GM19468 (cell line): ENCODE results near the gene NAT8.
"Not testable (repeated sequence)": the region's sequence is repeated elsewhere in the genome, so short reads cannot be mapped to it uniquely, and the experiment has no call there.

Experiments used
- ATAC-seq: cut with Tn5 transposase; IDR thresholded peaks from one replicate; pipeline ENCODE4 v1.9.1; 2021; ENCODE audit warnings: mild to moderate bottlenecking, moderate library complexity, moderate number of reproducible peaks; ENCODE audit not compliant: unreplicated experiment; ENCODE audit errors: extremely low read depth

NAT8 gene, protein sequence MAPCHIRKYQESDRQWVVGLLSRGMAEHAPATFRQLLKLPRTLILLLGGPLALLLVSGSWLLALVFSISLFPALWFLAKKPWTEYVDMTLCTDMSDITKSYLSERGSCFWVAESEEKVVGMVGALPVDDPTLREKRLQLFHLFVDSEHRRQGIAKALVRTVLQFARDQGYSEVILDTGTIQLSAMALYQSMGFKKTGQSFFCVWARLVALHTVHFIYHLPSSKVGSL

DNA sequence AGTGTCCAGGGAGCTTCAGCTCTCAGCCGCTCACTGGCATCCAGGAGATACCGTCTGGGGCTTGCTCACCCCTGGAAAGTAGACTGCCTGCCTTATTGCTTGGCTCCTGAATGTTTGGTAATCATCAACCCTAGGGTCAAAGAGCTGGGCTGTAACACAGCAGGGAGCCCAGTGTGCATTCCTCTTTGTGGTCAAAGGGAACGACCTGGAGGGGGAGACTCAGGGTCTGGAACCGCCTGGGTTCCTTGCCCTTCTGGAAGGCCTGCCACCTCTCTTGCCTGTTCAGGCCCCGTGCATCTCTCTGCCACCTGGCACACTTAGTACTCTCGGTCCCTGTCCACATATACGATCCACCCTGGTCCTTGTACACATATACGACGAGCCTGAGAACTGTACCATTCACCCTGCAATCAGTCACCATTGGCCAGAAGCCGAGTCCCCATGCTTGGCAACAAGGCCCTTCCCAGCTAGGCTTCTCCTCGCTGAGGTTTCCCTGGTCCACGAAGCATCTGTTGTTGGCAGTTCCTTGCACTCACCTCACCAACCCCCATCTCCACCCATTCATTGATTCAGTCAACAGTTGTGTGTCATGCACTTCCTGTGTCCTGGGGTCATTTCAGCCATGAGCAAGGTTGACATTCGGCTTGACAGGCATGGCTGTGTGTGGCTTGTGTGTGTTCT lies at the start of gene NAT8:
Gene NAT8 (minus strand): TSS at position 85 of the 681 bp plus-strand sequence. CDS start 794 bp downstream, outside the sequence.
- no peak for ATAC-seq

DNA sequence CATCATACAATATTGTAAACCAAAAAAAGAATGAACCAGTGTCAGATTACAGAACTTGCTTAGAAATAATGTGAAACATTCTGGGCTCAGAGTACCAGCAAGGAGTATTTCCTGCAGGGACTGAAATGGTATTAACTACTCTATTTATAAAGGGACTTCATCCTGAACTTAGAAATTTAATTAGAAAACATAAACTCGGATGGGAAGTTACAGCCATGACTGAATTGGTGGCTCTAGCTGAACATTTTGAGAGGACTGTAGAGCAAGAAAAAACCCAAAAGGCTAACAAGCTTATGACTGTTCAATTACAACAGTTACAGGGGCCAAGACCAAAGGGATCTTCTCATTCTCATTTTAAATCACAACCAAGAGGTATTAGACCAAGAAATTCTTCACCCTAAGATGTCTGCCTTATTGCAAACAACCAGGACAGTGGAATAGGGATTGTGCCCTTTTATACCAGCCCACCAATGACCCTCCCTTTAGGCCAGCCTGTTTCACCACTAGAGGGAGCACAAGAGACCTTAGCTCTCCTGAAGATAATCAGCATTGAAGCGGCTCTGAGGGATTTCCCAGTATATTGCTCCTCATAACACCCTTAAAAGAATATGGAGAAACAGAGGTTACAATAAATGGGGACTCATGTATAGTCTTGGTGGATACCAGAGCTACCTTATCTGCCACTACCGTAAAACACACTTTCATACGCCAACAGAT lies 48.3 kb upstream of the NAT8 start:
- ATAC-seq = peak; percentile 63

DNA sequence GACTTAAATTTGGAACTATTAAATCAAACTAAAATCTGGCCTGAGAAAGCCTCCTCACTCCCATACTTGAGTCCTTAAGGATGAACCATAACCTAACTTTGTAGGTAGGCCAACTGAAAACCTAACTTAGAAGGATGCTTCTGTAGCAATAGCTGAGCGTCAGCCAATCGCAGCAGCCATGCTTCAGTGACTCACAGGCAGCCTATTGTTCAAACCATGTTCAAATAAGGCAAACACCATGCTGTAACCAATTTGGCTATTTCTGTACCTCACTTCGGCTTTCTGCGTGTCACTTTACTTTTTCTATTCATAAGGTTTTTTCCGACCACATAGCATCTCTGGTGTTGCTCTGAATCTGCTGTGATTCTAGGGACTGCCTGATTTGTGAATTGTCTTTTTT lies 46.3 kb upstream of the NAT8 start:
- ATAC-seq = not testable (repeated sequence)

DNA sequence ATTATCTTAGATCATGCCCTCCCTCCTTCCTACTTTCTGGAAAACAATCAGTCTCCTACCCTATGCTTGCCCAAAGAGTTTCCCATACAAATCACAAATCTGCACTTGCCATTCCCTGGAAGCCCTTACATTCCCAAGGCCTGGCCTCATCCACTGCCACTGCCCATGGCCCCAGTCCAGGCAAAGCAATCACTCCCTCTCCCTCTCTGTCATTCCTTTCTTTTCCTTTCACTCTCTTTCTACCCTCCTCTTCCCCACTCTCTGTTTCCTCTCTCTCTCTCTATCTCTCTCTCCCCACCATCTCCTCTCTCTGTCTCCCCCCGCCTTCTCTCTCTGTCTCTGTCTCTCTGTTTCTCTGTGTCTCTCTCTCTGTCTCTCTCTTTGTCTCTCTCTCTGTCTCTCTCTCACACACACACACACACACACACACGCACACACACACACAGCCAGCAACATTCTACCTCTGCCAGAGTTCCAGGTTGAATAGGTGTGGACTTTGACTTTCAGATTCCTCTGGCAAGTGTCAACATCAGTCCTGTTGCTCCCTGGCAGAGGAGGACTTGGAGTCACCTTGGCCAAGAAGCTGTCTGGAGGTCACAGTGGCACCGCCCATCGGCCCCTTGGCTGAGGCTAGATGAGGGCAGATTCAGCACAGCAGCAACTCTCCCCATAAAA lies 43.7 kb upstream of the NAT8 start:
- ATAC-seq = no peak

DNA sequence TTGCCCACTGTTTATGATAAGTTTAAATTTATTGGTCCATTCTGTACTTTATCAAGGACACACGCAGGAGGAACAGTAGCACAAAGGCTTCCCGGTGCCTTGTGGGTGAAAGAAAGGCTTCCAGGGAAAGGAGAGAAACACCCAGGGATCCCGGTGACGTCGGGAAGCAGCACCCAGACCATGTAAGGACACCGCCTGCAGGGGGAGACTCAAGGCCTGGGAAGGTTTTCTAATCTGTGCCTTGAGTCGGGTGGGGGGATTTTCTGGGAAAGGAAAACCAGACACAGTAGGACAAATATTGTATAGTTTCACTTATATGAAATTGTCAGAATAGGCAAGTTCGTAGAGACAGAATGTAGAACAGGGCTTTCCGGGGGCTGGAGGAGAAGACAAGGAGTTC lies 42.7 kb upstream of the NAT8 start:
- ATAC-seq = not testable (repeated sequence)

DNA sequence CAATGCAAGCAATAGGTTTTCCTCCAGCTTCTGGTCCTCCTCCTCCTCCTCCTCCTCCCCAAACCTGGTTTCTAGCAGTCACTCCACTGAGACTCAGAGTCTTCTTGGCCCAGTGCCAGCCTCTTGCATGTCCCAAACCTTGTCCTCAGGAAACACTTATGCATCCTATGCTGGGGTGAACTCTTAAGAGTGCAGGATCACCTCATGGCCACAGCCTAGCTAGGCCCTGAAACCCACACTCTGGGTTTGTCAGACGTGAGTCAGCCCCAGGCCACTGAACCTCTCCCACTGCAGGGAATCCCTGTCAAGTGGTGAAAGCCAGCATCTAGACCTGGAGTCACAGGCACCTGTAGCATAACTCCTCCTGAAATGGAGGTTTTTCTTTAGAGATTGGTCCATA lies 42.1 kb upstream of the NAT8 start:
- not testable (repeated sequence) for ATAC-seq

DNA sequence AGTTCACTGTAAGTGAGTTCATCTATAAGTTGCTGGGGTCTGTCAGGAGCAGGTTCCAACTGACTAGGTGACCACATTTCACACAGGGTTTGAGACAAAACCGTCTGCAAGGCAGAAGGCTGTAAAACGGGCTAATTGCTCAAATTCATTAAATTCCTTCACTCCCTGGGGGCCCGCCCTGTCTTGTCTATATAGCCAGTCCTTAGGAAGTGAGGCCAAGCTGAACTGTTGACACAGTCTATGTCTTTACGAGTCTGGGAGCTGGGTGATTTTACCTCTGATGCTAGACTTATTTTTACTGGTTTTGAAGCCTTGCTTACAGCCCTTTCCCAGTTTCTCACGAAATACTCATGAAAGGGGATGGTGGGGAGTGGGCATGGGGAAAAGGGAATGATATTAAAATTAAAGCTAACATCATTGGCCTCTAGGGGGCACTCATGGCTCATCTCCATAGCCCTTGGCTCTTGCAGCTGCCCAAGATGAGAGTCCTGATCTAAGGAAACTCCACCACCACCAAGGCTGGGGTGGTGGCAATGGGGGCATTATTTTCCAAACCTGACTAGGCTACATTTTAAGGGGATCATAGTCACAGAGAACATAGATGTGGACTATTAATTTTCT lies 37.8 kb upstream of the NAT8 start:
- ATAC-seq = not testable (repeated sequence)

DNA sequence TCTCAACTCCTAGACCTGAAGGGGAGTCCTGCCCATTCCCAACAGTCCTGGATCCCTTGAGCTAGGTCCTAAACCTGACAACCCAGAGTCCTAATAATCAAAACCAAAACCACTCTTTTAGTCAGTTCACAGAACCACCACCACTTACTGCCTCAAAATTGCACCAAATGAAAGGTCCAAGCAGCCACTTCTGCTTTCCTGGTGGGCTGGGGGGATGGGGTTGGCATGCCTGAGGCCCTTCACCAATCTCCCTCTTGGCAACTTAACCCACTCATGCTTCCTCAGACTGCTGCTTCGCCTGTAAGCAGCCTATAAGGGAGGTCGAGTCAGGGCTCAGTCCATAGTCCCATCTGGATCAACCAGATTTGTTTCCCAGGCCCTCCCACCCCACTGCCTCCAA lies 37.0 kb upstream of the NAT8 start:
- ATAC-seq = not testable (repeated sequence)

DNA sequence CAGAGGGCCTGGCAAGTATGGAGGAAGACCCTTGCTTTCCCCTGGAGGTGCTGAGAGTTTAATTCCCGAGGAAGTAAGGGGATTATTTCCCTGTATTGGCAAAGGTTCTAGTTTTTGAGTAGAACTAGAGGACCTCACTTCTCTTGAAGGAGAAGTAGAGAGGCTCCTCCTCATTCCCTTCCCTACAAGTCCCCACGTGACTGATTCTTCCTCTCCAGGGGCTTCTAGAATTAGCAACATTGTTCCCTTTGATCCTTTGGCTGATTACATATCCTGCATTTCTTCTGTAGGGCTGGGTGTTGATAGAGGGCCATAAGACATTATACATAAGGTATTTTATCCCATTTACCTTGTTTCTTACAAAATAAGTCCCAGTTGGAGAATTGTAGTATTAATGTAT lies 35.8 kb upstream of the NAT8 start:
- ATAC-seq = not testable (repeated sequence)

DNA sequence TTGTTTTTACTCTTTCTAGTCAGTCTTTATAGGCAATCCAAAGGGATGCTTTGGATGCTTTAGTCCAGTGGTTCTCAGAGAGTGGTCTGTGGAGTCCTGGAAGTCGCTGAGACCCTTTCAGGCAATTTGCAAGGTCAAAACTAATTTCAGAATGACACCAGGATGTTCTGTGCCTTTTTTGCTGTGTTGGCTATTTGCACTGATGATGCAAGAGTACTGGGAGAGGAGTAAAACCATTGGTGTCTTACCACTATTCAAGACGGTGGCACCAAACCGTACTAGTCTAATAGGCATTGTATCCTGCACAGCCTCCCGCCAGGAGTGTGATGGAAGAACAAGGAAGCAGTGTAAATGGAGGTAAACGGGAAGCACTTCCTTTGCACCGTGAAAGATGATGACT lies 34.0 kb upstream of the NAT8 start:
- ATAC-seq = not testable (repeated sequence)

DNA sequence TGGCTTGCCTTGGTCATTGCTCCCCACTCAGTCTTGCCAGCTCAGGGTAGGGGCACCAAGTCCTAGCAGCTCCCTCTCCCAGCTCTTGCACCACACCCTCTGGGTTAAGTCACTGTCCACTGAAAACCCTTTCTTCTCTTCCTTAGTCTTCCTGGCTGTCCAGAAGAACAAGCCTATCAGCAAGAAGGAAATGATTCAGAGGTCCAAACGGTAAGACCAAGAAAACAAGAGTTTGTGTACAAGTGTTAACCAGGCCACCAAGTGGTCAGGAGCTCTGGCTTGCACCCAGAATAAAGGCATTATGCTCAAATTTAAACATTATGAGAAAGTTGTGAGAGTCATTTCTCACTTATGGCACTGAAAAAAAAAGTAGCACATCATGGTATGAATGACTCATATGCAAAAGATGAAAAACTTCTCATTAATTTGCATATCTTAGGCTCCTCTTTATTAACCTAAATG lies 32.5 kb upstream of the NAT8 start:
- not testable (repeated sequence) for ATAC-seq

DNA sequence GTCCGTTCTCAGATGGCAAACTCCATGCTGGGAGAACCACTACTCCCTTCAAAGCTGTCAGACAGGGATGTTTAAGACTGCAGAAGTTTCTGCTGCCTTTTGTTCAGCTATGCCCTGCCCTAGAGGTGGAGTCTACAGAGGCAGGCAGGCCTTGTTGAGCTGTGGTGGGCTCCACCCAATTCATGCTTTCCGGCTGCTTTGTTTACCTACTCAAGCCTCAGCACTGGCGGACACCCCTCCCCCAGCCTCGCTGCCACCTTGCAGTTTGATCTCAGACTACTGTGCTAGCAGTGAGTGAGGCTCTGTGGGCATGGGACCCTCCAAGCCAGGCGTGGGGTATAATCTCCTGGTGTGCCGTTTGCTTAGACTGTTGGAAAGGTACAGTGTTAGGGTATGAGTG lies 27.8 kb upstream of the NAT8 start:
- not testable (repeated sequence) for ATAC-seq

DNA sequence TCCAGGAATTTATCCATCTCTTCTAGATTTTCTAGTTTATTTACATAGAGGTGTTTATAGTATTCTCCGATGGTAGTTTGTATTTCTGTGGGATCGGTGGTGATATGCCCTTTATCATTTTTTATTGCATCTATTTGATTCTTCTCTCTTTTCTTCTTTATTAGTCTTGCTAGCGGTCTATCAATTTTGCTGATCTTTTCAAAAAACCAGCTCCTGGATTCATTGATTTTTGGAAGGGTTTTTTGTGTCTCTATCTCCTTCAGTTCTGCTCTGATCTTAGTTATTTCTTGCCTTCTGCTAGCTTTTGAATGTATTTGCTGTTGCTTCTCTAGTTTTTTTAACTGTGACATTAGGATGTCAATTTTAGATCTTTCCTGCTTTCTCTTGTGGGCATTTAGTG lies 25.0 kb upstream of the NAT8 start:
- not testable (repeated sequence) for ATAC-seq

DNA sequence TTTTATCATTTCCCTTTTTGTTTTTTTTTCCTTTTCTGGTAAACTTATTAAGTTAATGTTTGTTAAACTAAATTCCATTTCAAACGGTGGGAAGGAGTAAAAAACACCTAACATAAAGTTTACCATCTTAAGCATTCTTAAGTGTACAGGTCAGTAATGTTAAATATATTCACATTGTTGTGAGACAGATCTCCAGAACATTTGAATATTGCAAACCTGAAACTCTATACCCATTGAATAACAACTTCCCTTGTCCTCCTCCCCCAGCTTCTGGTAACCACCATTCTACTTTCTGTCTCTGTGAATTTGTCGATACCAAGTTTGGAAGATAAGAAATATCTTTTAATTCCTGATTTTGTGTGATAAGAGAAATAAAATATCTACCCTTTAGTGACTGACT lies 12.0 kb upstream of the NAT8 start:
- ATAC-seq = no peak

DNA sequence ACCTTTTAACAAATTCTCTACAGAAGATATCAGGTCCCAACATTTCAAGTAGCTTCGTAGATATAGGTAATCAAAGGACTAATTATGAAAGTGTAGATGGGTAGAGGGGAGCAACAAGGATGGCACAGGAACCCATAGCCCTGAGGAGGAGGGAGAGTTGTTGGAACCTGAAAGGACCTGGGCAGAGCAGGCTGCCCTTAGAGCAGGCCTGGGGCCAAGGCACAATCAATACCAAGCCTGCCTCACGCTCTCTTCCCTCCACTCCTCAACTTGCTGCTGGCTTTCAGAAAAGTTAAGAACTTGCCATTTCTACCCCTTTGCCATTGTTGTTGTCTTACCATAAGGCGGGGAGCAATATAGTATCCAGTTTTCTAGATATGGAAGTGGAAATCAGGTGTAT lies 10.1 kb upstream of the NAT8 start:
- no peak for ATAC-seq

DNA sequence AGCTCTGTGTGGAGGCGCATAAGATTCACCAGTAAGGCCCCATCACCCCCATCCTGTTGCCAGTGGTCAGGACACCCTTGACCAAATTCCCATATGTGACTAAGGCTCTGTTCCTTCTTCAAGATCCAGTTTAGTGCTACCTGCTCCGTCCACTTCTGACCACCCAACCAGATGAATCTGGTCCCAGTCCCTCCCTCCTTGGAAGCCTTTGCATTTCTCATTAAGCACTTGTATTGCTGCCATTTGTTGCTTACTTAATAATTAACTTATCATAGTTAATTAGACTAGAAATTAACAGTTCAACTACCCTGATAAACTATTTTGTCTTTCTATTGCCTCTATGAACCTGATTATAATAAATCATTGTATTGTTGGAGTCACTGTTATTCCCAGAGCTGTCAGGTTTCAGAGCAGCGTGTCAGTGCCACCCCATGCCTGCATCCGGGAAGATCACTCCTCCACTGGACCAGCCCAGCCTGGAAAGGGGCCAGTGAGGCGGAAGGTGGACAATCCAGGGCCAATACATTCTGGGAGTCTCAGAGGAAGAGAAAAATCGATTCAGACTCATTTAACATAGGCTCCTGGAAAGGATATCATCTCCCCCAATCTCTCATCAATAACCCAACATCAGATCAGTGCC lies 9.5 kb upstream of the NAT8 start:
- ATAC-seq = no peak

DNA sequence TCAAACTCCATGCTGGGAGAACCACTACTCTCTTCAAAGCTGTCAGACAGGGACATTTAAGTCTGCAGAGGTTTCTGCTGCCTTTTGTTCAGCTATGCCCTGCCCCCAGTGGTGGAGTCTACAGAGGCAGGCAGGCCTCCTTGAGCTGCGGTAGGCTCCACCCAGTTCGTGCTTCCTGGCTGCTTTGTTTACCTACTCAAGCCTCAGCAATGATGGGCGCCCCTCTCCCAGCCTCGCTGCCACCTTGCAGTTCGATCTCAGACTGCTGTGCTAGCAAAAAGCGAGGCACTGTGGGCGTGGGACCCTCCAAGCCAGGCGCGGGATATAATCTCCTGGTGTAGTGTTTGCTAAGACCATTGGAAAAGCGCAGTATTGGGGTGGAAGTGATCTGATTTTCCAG lies 5.5 kb upstream of the NAT8 start:
- ATAC-seq = not testable (repeated sequence)

DNA sequence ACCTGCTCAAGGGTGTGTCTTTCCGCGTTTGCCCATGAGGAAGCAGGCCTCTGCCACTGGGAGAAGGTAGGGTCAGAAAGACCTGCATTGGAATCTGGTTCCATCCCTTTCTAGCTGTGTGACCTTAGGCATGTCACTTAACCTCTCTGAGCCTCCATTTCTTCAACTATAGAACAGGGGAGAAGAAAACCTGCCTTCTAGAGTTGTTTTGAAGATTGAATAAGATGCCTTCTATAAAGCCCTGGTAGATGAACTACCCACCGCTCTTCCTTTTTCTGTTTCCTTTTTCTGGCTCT lies 507 bp downstream of the NAT8 start:
- no peak for ATAC-seq

DNA sequence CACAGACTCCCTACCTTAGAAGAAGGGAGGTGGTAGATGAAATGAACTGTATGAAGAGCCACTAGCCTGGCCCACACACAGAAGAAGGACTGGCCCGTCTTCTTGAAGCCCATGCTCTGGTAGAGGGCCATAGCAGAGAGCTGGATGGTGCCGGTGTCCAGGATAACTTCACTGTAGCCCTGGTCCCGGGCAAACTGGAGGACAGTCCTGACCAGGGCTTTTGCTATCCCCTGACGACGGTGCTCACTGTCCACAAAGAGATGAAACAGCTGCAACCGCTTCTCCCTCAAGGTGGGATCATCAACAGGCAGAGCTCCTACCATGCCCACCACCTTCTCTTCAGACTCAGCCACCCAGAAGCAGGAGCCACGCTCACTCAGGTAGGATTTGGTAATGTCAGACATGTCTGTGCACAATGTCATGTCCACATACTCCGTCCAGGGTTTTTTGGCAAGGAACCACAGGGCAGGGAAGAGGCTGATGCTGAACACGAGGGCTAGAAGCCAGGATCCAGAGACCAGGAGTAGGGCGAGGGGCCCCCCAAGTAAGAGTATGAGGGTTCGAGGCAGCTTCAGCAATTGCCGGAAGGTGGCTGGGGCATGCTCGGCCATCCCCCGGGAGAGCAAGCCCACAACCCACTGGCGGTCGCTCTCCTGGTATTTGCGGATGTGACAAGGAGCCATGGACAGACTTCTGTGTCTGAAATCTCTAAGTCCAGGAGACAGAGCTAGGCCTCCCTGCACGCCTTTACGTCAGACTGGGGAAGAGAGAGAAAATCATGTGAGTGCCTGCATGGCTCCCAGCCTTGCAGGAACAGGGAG lies 1.1 kb downstream of the NAT8 start:
- ATAC-seq = no peak
